ENCODE data around the gene PSME2. TPM values are rescaled to one million over a fixed set of nuclear protein-coding genes. Genes with fewer than 3 reads are reported as not detected.

Gene PSME2
- total and polyA plus RNA-seq, 2 of the 13 experiments (the other 11 are each of a cell fraction or from before 2014, with no cell fraction given), result 332 to 716 TPM

- TF ChIP-seq ATF6 (CRISPR knock-in tag; conservative IDR thresholded peaks at IDR 0.05) (peak; percentile 97; the same call in 1 of the 2 replicates), PTBP1 (IDR thresholded peaks at IDR 0.05; ENCODE audit: low read depth, low read length, poor library complexity, severe bottlenecking) (peak; percentile 99), PBX3 (CRISPR knock-in tag; IDR thresholded peaks at IDR 0.05; ENCODE audit: borderline replicate concordance) (peak; percentile 42), ZNF282 (IDR thresholded peaks at IDR 0.05; ENCODE audit: partially characterized antibody) (no peak), NR2C2 (CRISPR knock-in tag; IDR thresholded peaks at IDR 0.05; ENCODE audit: borderline replicate concordance) (peak; percentile 98), THAP11 (CRISPR knock-in tag; IDR thresholded peaks at IDR 0.05) (peak; percentile 98), HOXA9 (CRISPR knock-in tag; IDR thresholded peaks at IDR 0.05; ENCODE audit: borderline replicate concordance) (no peak), GMEB1 (CRISPR knock-in tag; IDR thresholded peaks at IDR 0.05; ENCODE audit: borderline replicate concordance) (peak; percentile 91; the same call in 1 of the 2 replicates), MAFK (conservative IDR thresholded peaks at IDR 0.05 in 1 of 2, IDR thresholded peaks at IDR 0.05 in 1 of 2; ENCODE audit: low read length in 2 of 2) (no peak), ZFP37 (CRISPR knock-in tag; IDR thresholded peaks at IDR 0.05; ENCODE audit: borderline replicate concordance) (0 out of 2 replicates have a peak, but pooled peaks have one; percentile 85), ZC3H4 (CRISPR knock-in tag; IDR thresholded peaks at IDR 0.05; ENCODE audit: borderline replicate concordance) (peak; percentile 82; the same call in 1 of the 2 replicates), ZSCAN21 (CRISPR knock-in tag; IDR thresholded peaks at IDR 0.05; ENCODE audit: borderline replicate concordance) (peak; percentile 96; the same call in 1 of the 2 replicates), CHD4 (IDR thresholded peaks at IDR 0.05; ENCODE audit: borderline replicate concordance, low read length) (peak; percentile 74; the same call in 1 of the 2 replicates), ZNF101 (CRISPR knock-in tag; IDR thresholded peaks at IDR 0.05; ENCODE audit: borderline replicate concordance, low read depth) (peak; percentile 92; the same call in 1 of the 2 replicates), ZFX (CRISPR knock-in tag; IDR thresholded peaks at IDR 0.05; ENCODE audit: low read depth) (peak; percentile 97), ZNF337 (CRISPR knock-in tag; IDR thresholded peaks at IDR 0.05; ENCODE audit: borderline replicate concordance, low read depth) (peak; percentile 99; the same call in 1 of the 2 replicates), BATF2 (CRISPR knock-in tag; IDR thresholded peaks at IDR 0.05) (no peak), HNF1B (CRISPR knock-in tag; IDR thresholded peaks at IDR 0.05) (peak; percentile 94; the same call in 1 of the 2 replicates), ZNF746 (CRISPR knock-in tag; IDR thresholded peaks at IDR 0.05) (no peak), HOXA3 (CRISPR knock-in tag; IDR thresholded peaks at IDR 0.05) (peak; percentile 97)
Observed at GRCh38 chr14:24188251-24189058, 42.0 kb upstream of the PSME2 start, which contains the start of gene IPO4 (continued).
